SK-N-DZ (cell line): ENCODE measurements around the gene GALNT17.

Source experiments
- DNase-seq: peaks from one replicate; pipeline ENCODE4 v3.0.0-alpha.2; 2015; ENCODE audit warnings: low spot score

GALNT17 gene

DNA sequence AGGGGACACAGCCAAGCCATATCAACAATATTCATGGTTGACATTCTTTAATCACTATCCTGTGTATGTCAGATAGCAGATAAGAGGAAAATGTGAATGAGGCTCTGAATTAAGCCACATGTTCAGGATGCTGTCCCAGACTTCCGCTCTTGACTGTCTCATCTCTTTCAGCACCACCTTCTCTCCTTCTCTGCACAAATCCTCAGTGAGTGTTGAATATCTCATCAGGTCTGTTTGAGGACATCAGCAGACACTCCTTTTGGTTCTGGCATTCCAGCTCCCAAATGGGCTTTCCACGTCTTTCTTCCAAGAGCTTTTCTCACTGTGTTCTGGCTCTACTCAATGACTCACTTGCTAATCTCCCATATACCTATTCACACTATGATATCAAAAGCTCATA is 321.7 kb downstream of the GALNT17 start:
- no peak for DNase-seq

- DNase-seq, result no peak
These were observed 323.0 kb downstream of the GALNT17 start for GRCh38 chr7:71454981-71455380.

GRCh38 chr7:71457021-71457420 is 325.1 kb downstream of the GALNT17 start:
- DNase-seq, result no peak

DNA sequence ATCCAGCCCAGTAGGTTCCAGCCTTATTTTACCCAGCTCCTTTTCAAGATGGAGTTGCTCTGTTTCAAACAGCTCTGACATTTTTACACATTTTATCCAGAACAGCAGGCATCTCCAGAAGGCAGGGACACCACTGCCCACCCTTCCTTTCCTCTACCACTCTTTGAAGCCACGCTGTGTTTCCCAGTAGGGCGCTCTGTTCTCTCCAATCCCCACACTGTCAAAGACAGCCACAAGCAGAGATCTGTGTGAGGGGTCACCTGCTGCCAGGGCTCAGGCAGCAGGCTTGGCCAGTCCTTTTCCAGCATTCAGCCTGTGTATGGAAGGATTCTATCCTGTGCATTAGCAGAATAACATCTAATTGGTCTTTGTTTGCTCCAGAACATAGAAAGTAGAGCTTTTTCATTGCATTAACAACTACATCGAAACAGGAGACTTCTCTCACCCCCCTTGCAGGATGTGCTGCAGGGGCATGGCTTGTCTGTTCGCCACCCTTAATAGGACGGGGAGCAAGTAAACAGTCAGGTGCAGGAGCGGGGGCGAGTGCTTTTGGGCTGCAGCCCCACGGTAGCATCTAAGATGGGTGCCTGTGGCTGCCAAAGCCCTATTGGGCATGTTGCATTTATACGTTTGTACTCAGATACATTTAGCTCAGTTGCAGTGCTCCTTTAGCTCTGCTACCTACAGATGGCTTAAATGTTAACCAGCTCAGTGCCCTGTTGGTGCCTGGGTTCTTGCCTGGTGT is 326.1 kb downstream of the GALNT17 start:
- DNase-seq, result no peak

DNA sequence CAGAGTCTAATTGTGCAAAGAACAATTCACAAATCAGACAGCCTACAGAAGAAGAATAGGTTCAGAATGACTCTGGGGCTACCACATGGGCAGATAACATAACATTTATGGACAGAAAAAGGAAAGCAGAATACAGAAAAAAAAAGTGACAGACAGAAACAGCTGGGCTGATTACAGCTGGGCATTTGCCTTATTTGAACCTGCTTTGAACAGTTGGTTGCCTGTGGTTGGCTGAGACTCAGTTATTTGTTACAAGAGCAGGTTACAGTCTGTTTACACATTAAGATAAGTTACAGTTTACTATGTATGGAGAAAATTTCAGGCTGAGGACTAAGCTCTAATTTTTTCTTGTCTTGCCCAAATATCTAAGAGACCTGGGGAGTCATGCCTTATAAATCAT is 327.2 kb downstream of the GALNT17 start:
- no peak for DNase-seq

DNA sequence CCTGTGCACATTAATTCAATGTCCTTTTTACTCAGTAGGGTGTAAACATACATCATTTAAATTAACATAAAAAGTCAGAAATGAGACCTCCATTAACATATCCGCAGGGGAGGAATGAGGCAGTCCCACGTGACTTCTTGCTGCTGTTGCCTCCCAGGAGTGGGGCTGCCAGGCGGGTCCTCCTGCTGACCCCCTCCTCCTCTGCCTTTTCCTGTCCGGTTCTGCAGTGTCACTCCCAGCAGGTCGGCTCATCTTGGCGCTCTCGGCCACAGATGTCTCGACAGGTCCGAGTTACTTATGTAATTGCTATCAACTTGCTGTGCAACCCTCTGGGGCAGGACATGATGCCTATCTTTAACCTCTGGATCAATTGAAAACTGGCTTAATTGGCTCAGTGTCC is 329.6 kb downstream of the GALNT17 start:
- DNase-seq, result no peak

- no peak for DNase-seq
These were observed 333.8 kb downstream of the GALNT17 start for GRCh38 chr7:71465741-71466189.

GRCh38 chr7:71466448-71467145 is 334.7 kb downstream of the GALNT17 start:
- no peak for DNase-seq

- DNase-seq, result no peak
These were observed 338.4 kb downstream of the GALNT17 start for GRCh38 chr7:71470326-71470725.

DNA sequence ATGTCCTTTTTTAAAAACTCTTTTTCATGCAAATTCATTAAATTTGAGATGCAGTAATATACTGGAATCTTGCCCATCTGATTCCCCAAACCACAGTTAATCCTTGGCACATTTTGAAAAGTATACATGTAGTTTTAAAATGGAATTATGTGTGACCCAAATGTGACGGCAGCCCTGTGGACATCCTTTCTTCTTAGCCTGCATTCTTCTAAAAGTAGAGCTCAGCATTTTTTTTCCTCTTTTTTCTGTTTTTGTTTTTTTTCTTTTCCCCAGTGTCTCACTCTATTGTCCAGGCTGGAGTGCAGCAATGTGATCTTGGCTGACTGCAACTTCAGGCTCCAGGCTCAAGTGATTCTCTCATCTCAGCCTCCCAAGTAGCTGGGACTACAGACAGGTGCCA is 338.9 kb downstream of the GALNT17 start:
- DNase-seq, result no peak

- no peak for DNase-seq
These were observed 341.0 kb downstream of the GALNT17 start for GRCh38 chr7:71472962-71473361.

DNA sequence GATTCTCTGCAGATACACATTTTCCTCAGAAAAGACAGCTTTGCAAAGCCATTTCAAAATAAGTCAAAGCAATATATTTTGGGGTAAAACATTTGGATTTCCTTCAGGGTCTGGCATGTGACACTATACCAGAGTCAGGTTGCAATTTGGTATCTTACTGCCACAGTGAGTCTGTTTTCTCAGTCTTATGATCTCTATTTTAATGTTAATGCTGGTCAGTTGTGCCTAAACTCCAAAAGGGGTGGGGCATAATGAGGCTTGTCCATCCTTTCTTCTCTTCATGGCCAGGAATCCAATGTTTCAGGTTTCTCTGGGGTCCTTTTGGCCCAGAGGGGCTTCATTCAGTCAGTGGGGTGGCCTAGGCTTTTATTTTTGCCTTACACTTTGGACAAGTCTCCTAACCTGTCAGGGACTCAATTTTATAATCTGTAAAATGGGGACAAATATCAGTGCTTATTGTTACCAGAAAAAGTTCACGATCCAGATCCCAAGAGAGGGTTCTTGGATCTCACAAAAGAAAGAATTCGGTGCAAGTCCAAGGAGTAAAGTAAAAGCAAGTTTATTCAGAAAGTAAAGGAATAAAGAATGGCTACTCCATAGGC is 341.5 kb downstream of the GALNT17 start:
- no peak for DNase-seq

- no peak for DNase-seq
These were observed 345.5 kb downstream of the GALNT17 start for GRCh38 chr7:71477441-71477840.

GRCh38 chr7:71479231-71479630 is 347.3 kb downstream of the GALNT17 start:
- DNase-seq, result no peak

DNA sequence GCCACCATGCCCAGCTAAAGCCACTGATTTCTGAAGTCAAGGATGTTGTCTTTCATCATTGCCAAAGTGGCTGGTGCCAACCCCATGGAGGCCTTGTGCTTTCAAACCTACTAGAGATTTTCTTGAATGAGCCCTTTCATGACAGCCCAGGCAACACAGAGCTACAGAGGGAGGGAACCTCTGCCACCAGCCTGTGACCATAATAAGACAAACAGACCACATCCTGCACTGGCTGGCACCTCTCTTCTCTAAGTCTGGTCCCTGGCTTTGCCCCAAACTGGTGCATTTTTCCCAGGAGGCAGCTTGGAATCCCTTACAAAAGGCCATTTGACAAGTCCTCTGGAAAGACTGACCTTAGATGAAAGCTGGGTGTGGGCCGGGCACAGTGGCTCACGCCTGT is 348.8 kb downstream of the GALNT17 start:
- DNase-seq, result no peak

GRCh38 chr7:71482284-71482683 is 350.3 kb downstream of the GALNT17 start:
- DNase-seq, result no peak

DNA sequence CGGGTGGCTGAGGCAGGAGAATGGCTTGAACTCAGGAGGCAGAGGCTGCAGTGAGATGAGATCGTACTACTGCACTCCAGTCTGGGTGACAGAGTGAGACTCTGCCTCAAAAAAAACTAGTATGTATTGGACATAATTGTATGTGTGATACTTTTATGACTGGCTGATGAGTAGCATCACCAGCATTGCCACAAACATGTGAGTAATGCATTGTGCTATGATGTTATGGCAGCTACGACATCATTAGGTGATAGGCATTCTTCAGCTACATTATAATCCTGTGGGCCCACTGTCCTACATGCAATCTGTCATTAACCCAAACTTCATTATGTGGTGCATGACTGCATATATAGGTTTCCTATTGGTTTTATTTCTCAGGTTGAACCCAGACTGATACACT is 352.4 kb downstream of the GALNT17 start:
- DNase-seq, result no peak

DNA sequence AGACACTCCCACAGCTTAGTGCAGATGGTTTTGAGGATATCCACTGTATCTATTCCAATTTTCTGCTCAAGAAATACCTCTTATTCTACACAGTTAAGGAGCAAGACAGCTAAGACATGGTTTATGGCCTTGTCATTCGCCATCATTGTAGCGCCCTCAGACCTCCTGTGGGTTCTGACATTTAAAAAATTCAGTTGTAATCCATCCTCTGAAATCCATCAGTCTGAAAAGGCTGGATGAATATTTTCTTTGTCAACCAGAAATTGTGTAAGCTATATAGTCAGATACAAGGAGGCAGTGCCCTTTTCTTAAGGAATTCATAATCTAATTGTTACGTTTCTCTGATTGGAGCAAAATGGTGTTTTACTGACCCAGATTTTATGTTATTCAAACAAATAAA is 353.6 kb downstream of the GALNT17 start:
- DNase-seq, result no peak

DNA sequence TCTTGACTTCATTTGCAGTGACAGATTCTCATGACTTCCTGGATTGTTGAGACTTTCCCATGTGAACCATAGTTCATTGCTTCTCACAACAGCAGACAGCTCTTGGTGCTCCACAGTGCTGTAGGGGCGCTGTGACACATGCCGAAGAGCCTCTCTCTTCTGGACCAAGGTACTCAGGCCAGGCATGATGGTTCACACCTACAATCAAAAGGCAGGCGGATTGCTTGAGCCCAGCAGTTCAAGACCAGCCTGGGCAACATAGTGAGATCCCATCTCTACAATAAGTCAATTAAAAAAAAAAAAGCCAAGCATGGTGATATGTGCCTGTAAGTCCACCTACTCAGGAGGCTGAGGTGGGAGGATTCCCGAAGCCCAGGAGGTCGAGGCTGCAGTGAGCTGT is 354.5 kb downstream of the GALNT17 start:
- no peak for DNase-seq

DNA sequence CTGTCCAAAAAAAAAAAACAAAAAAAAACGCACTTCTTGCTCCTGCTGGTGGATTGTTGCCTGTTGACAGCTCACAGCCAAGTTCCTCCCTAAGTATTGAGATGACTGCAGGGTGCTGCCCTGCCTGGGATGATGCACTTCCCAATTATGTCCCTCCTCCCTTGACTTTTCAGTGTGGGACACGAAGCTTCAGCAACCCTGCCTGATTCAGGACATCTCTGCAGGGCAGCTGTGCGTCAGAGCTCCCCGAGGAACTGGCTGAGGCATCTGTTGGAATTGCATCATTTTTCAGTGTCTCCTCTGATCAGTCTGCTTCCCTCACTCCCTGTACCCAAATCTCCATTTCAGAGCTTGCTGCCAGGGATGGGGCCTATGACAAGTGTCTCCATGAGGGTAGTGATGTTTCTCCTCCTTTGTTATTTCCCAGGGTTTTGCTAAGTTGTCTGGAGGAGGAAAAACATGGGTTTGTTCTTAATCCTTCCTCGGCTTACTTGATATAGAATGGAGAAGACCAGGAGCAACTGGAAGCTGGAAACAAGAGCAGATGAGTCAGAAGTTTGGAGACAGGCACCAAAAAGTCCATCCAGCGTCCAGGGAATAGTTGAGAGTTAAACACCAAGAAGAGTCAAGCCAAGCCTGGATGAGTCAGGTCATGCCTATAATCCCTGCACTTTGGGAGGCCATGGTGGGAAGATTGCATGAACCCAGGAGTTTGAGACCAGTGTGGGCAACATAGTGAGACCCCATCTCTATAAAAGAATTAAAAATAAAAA is 355.1 kb downstream of the GALNT17 start:
- DNase-seq, result no peak

- no peak for DNase-seq
These were observed 356.4 kb downstream of the GALNT17 start for GRCh38 chr7:71488308-71488707.

- DNase-seq, result no peak
These were observed 359.4 kb downstream of the GALNT17 start for GRCh38 chr7:71491336-71491735.
